SK-N-SH (cell line): ENCODE data around the gene ZNF484.
"Not testable (repeated sequence)": the region's sequence is repeated elsewhere in the genome, so short reads cannot be mapped to it uniquely, and the experiment has no call there.

ENCODE experiments used
- EP300 ChIP-seq, 2 experiments: IDR thresholded peaks; 2 replicates each; pipeline versions ENCODE4 v1.4.0 to v1.6.1; 2012; ENCODE audit warnings: borderline replicate concordance in 1 of 2, low read depth in 1 of 2, low read length in 1 of 2
- EZH2phosphoT487 ChIP-seq: fragments of 200-600 bp; sonication (generic); IDR thresholded peaks from 2 replicates; pipeline ENCODE4 v1.6.1; 2017; ENCODE audit warnings: low read depth, mixed run types, mild to moderate bottlenecking, antibody characterized with exemption, moderate library complexity, borderline replicate concordance
- POLR2AphosphoS5 ChIP-seq: IDR thresholded peaks from 2 replicates; pipeline ENCODE4 v1.6.1; 2012; ENCODE audit warnings: low read depth, low read length
- RAD21 ChIP-seq: IDR thresholded peaks from 2 replicates; pipeline ENCODE4 v1.6.1; 2012; ENCODE audit warnings: mild to moderate bottlenecking, low read length
- RCOR1 ChIP-seq: fragments of 150-350 bp; IDR thresholded peaks from 2 replicates; pipeline ENCODE4 v1.6.1; 2017; ENCODE audit warnings: antibody characterized with exemption, low read length
- TF ChIP-seq, protein P1 (sequence below): IDR thresholded peaks from 2 replicates; pipeline ENCODE4 v1.4.0; 2012; ENCODE audit warnings: low read depth
- TF ChIP-seq, protein P2 (sequence below): IDR thresholded peaks from 2 replicates; pipeline ENCODE4 v1.4.0; 2012; ENCODE audit warnings: low read depth, borderline replicate concordance
- TF ChIP-seq, protein P3 (sequence below): fragments of 200-600 bp; sonication (generic); IDR thresholded peaks from 2 replicates; pipeline ENCODE4 v1.6.1; 2017; ENCODE audit warnings: antibody characterized with exemption, mild to moderate bottlenecking, moderate library complexity

DNA sequence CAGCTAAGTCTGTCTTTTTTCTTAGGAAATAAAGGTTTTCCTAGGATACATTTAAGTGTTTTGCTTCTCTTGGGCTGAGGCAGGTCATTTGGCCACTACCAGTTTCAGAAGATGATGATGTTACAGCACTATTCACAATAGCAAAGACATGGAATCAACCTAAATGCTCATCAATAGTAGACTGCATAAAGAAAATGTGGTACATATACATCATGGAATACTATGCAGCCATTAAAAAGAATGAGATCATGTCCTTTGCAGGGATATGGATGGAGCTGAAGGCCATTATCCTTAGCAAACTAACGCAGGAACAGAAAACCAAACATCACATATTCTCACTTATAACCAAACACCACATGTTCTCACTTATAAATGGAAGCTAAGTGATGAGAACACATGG is 39.4 kb downstream of the ZNF484 start:
- TF ChIP-seq, protein P1, sequence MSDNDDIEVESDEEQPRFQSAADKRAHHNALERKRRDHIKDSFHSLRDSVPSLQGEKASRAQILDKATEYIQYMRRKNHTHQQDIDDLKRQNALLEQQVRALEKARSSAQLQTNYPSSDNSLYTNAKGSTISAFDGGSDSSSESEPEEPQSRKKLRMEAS = not testable (repeated sequence)
- TF ChIP-seq, protein P2, sequence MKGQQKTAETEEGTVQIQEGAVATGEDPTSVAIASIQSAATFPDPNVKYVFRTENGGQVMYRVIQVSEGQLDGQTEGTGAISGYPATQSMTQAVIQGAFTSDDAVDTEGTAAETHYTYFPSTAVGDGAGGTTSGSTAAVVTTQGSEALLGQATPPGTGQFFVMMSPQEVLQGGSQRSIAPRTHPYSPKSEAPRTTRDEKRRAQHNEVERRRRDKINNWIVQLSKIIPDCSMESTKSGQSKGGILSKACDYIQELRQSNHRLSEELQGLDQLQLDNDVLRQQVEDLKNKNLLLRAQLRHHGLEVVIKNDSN = not testable (repeated sequence)
- TF ChIP-seq, protein P3, sequence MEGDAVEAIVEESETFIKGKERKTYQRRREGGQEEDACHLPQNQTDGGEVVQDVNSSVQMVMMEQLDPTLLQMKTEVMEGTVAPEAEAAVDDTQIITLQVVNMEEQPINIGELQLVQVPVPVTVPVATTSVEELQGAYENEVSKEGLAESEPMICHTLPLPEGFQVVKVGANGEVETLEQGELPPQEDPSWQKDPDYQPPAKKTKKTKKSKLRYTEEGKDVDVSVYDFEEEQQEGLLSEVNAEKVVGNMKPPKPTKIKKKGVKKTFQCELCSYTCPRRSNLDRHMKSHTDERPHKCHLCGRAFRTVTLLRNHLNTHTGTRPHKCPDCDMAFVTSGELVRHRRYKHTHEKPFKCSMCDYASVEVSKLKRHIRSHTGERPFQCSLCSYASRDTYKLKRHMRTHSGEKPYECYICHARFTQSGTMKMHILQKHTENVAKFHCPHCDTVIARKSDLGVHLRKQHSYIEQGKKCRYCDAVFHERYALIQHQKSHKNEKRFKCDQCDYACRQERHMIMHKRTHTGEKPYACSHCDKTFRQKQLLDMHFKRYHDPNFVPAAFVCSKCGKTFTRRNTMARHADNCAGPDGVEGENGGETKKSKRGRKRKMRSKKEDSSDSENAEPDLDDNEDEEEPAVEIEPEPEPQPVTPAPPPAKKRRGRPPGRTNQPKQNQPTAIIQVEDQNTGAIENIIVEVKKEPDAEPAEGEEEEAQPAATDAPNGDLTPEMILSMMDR = not testable (repeated sequence)
- not testable (repeated sequence) for TF ChIP-seq RCOR1; EZH2phosphoT487; EP300 (IDR thresholded peaks at IDR 0.05; ENCODE audit: borderline replicate concordance in 1 of 2, low read depth in 1 of 2, low read length in 1 of 2); RAD21; POLR2AphosphoS5
